Ishikawa (cell line): ENCODE results near the gene HLA-E.

Source experiments
- CEBPB ChIP-seq: IDR thresholded peaks from 2 replicates; pipeline ENCODE4 v1.6.1; 2012
- EGR1 ChIP-seq: IDR thresholded peaks from 2 replicates; pipeline ENCODE4 v1.6.1; 2012
- EP300 ChIP-seq: IDR thresholded peaks from 2 replicates; pipeline ENCODE4 v1.6.1; 2012; ENCODE audit warnings: borderline replicate concordance
- FOXM1 ChIP-seq: IDR thresholded peaks from 2 replicates; pipeline ENCODE4 v1.6.1; 2012; ENCODE audit warnings: low read depth, borderline replicate concordance
- RAD21 ChIP-seq: IDR thresholded peaks from 2 replicates; pipeline ENCODE4 v1.6.1; 2012; ENCODE audit warnings: low read depth
- REST ChIP-seq: IDR thresholded peaks from 2 replicates; pipeline ENCODE4 v1.6.1; 2012; ENCODE audit warnings: low read depth, mild to moderate bottlenecking
- TAF1 ChIP-seq: IDR thresholded peaks from 2 replicates; pipeline ENCODE4 v1.6.1; 2012; ENCODE audit warnings: low read depth, mild to moderate bottlenecking
- TEAD4 ChIP-seq: IDR thresholded peaks from 2 replicates; pipeline ENCODE4 v1.6.1; 2012
- USF1 ChIP-seq: IDR thresholded peaks from 2 replicates; pipeline ENCODE4 v1.6.1; 2012
- YY1 ChIP-seq: IDR thresholded peaks from 2 replicates; pipeline ENCODE4 v1.6.1; 2012; ENCODE audit warnings: low read depth

DNA sequence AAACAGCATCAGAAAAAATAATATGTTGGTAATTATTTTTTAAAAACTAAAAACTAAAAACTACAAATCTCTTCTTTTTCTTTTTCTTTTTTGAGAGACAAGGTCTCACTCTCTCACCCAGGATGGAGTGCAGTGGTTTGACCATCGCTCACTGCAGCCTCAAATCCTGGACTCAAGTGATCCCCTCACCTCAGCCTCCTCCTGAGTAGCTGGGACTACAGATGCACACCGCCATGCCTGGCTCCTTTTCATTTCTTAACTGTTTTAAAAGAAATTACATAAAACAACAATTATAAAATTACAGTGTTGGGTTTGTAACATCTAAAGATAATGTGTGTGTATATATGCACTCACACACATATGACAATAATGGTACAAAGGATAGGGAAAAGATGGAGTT lies 24.1 kb downstream of the HLA-E start:
- TF ChIP-seq REST (no peak), CEBPB (no peak), RAD21 (no peak), FOXM1 (no peak), EP300 (no peak), USF1 (no peak), EGR1 (no peak), TEAD4 (no peak), YY1 (no peak), TAF1 (no peak)
